GM12865 (cell line): Measurements from ENCODE around the gene HEMGN.

Experiments used
- DNase-seq: peaks from one replicate; pipeline ENCODE4 v3.0.0; 2010; ENCODE audit warnings: low read depth
- H3K4me3 ChIP-seq: 2 replicates; pipeline ENCODE4 v1.5.1; 2011; ENCODE audit warnings: mild to moderate bottlenecking, low read depth, low read length, control low read depth
- TF ChIP-seq, protein P1 (sequence below): IDR thresholded peaks from 2 replicates; pipeline ENCODE4 v1.5.1; 2011; ENCODE audit warnings: low read length, control low read depth, low read depth, inconsistent platforms; ENCODE audit not compliant: insufficient read depth; ENCODE audit errors: missing control alignments

HEMGN gene

DNA sequence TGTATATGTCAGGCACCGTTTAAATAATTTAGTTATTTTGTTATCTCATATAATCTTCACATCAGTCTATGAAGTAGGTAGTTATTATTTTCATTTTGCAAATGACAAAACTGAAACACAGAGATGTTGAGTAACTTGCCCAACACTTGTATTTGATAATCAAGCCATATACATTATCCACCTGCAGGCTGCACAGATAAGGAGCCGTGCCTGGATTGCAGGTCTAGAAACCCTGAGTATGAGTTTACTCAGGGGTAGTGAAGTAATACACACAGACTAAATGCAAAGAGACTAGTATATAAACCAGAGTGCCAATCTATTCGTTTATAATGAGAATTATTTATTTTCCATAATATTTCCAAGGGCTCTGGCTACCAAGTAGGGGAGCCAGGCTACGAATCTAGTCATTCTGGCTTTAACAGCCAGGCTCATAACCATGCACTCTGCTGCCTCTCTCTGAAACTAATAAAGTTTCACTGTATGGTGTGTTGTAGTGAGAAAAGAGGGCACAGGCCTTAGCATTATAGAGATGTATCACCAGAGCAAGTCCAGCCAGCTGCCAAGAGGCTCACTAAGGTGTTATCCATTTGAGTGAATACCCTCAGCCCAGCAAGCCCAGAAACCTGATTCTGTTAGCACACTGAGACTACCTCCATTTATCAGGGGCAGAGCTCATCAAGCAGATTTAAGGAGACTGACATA is 4.5 kb downstream of the HEMGN start:
- TF ChIP-seq, protein P1, sequence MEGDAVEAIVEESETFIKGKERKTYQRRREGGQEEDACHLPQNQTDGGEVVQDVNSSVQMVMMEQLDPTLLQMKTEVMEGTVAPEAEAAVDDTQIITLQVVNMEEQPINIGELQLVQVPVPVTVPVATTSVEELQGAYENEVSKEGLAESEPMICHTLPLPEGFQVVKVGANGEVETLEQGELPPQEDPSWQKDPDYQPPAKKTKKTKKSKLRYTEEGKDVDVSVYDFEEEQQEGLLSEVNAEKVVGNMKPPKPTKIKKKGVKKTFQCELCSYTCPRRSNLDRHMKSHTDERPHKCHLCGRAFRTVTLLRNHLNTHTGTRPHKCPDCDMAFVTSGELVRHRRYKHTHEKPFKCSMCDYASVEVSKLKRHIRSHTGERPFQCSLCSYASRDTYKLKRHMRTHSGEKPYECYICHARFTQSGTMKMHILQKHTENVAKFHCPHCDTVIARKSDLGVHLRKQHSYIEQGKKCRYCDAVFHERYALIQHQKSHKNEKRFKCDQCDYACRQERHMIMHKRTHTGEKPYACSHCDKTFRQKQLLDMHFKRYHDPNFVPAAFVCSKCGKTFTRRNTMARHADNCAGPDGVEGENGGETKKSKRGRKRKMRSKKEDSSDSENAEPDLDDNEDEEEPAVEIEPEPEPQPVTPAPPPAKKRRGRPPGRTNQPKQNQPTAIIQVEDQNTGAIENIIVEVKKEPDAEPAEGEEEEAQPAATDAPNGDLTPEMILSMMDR: no peak
- no peak for DNase-seq
- no peak overlapping the region for H3K4me3 ChIP-seq

- DNase-seq: no peak
- TF ChIP-seq, protein P1: no peak
These were observed 7.0 kb downstream of the HEMGN start for GRCh38 chr9:97930972-97931371.

DNA sequence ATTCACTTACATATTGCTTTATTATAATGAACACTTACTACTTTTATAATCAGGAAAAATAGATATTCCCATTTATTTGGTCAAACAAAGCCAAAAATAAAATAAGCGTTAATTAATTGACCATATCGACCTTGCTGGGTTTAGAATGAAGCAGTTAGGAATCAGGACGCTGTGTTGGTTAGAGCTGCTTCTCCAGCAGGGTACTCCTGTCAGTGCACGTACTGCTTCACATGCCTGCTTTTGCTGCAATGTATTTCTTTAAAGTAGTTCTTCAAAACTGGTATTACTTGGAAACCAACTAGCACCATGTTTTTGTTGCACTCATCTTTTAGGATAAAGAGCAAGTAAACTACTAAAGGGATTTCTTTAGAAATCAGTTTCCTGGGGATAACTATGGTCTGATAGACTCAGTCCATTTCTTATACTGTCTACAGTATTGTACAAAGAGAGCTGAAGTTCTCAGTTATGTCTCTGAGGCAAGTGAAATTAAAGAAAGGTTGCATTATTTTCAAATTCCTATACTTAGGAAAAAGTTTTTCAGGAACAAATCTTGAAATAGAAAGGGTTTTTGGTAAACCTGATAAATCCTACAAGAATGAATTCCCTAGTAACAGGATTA is 8.9 kb downstream of the HEMGN start:
- H3K4me3 ChIP-seq: no peak overlapping the region
- TF ChIP-seq, protein P1: no peak
- no peak for DNase-seq

More at GRCh38 chr9:97930972-97931371, 7.0 kb downstream of the HEMGN start:
- H3K4me3 ChIP-seq: no peak overlapping the region

DNA sequence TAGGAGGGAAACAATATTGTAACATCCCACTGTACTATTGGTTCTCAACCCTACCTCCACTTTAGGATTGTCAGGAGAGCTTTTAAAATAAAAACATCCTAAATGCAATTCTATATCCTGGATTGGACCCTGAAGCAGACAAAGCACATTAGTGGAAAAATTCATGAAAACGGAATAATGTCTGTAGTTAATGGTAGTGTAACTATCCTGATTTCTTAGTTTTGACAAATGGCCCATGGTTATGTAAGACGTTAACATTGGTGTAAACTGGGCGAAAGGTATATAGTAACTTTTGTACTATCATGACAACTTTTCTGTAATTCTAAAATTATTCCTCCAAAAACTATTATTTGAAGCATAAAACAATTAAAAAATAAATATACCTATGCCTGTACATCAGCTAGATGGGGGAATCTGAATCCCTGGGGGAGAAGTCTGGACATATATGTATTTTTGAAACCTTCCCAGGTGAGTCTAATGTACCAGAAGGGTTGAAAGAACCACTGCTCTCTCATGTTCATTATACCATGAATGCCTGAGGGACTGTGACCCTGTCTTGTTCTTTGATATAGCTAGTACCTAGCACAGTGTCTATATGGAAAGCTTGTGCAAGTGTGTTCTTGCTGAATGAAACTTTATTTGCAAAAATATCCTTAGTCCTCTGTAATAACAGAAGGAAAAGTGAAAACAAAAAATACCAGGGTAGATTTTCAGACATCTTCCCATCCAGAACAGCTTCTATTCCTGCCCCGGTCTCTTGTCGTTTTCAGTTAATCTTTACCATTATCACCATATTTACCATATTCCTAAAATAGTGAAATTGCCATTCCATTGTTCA is 12.3 kb downstream of the HEMGN start:
- no peak for DNase-seq
- H3K4me3 ChIP-seq: no peak overlapping the region
- TF ChIP-seq, protein P1: no peak

- no peak overlapping the region for H3K4me3 ChIP-seq
- TF ChIP-seq, protein P1: no peak
- no peak for DNase-seq
These were observed 13.6 kb downstream of the HEMGN start for GRCh38 chr9:97924386-97924785.

DNA sequence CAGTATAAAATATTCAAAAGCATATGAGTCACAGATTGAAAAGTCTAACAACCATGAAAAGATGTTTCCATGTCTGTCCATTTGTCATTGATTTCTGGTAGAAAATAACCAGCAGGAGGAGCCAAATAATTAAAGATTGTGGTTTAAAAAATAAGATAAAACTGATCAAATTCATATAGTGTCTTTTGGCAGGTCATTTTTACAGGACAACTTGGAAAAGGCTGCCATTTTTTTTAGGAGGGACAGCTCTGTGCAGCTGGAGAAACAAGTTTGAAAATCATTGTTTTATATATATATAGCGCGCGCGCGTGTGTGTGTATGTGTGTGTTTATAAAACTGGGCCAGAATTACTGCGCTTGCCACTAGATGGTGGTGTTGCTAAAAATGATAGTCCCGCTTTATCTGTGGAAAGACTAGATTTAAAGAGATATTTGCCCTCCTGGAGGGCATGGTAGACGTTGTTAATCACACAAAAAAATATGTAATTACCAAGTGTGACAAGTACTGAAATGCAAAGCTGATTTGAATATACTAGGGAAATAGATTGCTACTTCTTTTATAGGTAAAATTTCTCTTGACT is 14.4 kb downstream of the HEMGN start:
- TF ChIP-seq, protein P1: peak; percentile 61
- peak overlapping the region; percentile 70 for H3K4me3 ChIP-seq
- DNase-seq: peak; percentile 84
